Uterus (tissue), 2 donors: ENCODE measurements around the gene AP1G1.

Experiments used
- POLR2A ChIP-seq, 2 donors: fragments of 450-650 bp; IDR thresholded peaks; one replicate each; pipeline ENCODE4 v1.6.1; 2016; ENCODE audit warnings: antibody characterized with exemption in 2 of 2, mild to moderate bottlenecking in 1 of 2, moderate library complexity in 1 of 2
- TF ChIP-seq, protein P1 (sequence below), 4 experiments: fragments of 200-600 bp in 2 of 4; fragments of 450-650 bp in 2 of 4; sonication (generic) in 2 of 4; IDR thresholded peaks; one replicate each; pipeline ENCODE4 v1.5.1; 2016 to 2019; ENCODE audit warnings: antibody characterized with exemption in 4 of 4, mild to moderate bottlenecking in 2 of 4, moderate library complexity in 1 of 4

DNA sequence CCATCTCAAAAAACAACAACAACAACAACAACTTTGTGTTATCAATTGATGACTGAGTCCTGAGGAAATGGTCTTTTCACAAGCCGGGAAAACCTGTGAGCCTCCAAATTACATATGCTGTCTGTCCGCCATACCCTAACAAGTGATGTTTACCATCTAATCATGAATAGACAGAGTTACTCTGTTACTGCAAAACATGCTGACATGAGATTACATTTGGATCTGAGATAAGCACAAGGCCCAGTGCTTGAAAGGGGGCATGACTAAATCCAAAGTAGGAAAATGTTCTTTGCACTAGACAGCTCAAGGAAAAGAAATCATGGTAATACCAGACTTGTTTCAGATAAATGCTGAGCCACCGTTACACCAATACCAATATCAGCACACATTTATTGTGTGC lies 28.5 kb upstream of the AP1G1 start:
- TF ChIP-seq, protein P1, sequence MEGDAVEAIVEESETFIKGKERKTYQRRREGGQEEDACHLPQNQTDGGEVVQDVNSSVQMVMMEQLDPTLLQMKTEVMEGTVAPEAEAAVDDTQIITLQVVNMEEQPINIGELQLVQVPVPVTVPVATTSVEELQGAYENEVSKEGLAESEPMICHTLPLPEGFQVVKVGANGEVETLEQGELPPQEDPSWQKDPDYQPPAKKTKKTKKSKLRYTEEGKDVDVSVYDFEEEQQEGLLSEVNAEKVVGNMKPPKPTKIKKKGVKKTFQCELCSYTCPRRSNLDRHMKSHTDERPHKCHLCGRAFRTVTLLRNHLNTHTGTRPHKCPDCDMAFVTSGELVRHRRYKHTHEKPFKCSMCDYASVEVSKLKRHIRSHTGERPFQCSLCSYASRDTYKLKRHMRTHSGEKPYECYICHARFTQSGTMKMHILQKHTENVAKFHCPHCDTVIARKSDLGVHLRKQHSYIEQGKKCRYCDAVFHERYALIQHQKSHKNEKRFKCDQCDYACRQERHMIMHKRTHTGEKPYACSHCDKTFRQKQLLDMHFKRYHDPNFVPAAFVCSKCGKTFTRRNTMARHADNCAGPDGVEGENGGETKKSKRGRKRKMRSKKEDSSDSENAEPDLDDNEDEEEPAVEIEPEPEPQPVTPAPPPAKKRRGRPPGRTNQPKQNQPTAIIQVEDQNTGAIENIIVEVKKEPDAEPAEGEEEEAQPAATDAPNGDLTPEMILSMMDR (IDR thresholded peaks at IDR 0.05), result no peak
- no peak for TF ChIP-seq POLR2A (IDR thresholded peaks at IDR 0.05)
